Kidney glomerular epithelial cell (primary cell): Measurements from ENCODE around the gene RAB40B.
A peak's percentile ranks its signal among the peaks of the same experiment; 100 is the strongest.

Source experiments
- DNase-seq: peaks from one replicate; lab custom pipeline; 2025; lab: John Stamatoyannopoulos, UW

The RAB40B gene

DNA sequence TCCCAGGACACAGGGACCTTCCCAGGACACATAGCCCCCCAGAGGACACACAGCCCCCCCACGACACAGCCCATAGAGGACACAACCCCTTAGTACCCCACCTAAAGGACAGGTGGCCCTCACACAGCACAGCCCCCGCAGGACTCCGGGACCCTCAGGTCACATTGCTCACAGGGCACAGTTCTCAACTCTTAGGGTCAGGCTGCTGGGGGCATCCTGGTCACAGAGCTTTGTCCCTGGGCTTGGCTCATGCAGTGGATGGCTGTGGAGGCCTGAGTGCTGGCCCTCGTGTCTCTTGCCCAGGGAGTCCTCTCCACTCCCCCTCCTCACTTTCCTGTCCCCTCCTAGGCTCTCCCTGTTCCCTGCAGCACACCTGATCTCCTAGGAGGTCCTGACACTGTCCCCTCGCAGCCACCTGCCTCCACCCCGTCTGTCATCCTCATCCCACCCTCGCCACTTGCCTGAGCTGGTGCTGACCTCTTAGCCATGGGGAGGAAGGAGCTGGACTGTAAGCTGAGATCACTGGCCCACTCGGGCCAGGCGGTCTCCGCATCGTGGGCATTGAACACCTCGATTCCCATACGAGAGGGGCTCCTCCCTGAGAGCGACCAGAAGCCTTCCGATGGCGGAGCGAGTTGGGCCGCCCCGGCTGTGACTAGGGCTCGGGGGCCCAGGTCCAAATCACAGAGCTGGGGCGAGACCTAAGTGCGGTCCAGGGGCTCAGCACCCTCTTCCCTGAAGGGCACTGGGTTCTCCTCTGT lies 48.8 kb downstream of the RAB40B start:
- DNase-seq = no peak

GRCh38 chr17:82648742-82649331 lies 49.7 kb downstream of the RAB40B start:
- DNase-seq = no peak

DNA sequence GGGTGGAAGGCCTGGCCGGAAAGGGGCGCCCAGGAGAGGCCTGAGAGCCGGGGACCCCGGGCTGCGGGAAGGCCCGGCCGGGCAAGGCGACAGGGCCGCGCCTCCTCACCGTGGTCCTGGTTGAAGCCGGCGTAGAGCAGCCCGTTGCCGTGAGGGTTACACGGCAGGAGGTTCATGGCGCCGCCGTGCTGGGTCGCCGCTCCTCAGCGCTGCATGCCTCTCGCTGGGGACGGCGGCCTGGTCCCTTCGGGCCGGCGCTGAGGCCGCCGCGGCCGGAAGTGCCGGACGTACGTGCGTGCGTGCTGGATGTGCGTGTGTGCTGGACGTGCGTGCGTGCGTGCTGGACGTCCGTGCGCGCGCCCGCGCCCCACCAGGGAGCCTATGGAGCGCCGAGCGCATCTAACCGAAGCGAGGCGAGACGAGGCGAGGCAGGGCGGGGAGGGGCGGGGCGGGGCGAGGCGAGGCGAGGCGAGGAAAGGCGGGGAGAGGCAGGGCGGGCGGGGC lies 50.3 kb downstream of the RAB40B start, which contains the start of gene WDR45B:
Gene WDR45B, minus strand, starts transcription at position 280 of the 504 bp plus-strand sequence. Its CDS starts 104 bp downstream, at position 176.
- peak; percentile 89 for DNase-seq

GRCh38 chr17:82647593-82648164 lies 50.8 kb downstream of the RAB40B start:
- DNase-seq = peak; percentile 43

DNA sequence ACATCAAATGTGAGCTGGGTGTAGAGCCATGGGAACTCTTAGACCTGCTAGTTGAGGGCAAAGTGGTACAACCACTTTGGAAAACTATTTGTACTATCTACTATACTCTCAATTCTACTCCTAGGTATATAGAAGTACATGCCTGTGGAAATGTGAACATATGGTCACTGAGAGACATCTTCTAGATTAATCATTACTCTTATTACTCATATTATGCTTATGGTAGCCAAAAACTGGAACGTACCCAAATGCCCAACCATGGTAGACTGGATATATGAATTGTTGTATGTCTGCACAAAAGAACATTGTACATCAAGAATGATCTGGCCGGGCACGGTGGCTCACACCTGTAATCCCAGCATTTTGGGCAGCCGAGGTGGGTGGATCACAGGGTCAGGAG lies 53.0 kb downstream of the RAB40B start:
- DNase-seq = peak; percentile 2

- DNase-seq = no peak
These were observed 54.4 kb downstream of the RAB40B start for GRCh38 chr17:82644148-82644547.

- no peak for DNase-seq
These were observed 56.5 kb downstream of the RAB40B start for GRCh38 chr17:82642022-82642421.

GRCh38 chr17:82640036-82640435 lies 58.5 kb downstream of the RAB40B start:
- DNase-seq = no peak

- no peak for DNase-seq
These were observed 58.9 kb downstream of the RAB40B start for GRCh38 chr17:82639628-82640027.

GRCh38 chr17:82638183-82638773 lies 60.2 kb downstream of the RAB40B start:
- no peak for DNase-seq

DNA sequence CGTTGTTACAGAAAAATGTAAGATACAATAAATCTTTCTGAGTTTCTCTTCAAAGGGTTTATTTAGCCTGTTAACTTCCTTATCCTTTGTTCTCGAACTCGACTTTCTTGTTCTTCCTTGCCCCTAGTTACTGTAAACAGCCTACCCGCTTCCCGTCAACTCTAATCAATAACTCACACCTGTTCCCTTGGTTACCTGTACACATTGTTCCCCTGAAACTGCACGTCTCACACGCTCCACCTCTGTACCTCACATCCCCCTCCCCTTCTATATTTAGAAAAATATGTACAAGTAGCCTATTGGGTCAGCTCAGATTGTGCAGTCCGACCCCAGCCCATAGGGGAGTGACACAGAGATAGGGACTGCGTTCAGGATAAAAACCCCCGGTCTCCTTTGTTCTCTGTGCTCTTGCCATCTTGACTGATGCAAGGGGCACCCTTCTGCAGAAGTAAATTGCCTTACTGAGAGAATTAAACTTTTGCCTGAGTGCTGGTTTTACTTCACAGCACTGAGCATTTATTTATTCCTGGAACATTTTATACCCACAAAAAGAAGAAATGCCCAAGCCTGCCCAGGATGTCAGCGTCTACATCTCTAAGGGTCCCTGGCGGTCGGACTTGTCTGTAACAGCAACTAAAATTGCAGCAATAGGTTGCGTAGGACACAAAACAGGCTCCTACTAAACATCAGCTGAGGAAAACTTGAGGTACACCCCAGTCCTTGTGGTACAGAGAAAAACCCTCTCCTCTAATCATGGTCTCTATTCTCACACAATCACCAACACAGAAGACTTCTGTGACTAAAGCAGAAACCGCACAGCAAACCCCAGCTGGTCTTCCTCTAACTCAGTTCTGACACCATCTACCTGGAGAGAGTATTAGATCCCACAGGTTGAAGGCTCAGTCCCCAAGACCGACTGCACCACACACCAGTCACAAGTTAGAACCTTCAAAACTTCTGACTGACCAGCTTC lies 61.6 kb downstream of the RAB40B start:
- no peak for DNase-seq

- no peak for DNase-seq
These were observed 65.2 kb downstream of the RAB40B start for GRCh38 chr17:82633343-82633742.

- DNase-seq = no peak
These were observed 66.0 kb downstream of the RAB40B start for GRCh38 chr17:82632451-82632850.

- DNase-seq = no peak
These were observed 67.0 kb downstream of the RAB40B start for GRCh38 chr17:82631544-82631943.

GRCh38 chr17:82630212-82630611 lies 68.3 kb downstream of the RAB40B start:
- no peak for DNase-seq

- DNase-seq = no peak
These were observed 68.8 kb downstream of the RAB40B start for GRCh38 chr17:82629748-82630147.

DNA sequence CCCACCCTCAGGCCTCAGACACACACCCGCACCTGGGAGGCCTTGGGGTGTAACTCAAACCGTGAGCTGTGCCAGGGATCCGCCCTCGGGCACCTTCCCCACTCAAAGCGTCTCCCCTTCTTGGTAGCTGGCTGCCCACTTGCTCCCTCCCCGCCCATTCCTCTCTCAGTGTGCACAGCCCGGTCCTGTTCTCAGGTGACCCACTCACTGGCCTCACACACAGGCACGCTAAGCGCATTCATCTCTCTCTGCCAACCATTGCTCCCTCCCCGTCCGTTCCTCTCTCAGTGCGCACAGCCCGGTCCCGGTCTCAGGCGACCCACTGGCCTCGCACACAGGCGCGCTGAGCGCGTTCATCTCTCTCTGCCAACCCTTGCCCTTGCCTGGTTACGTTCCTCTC lies 71.1 kb downstream of the RAB40B start:
- no peak for DNase-seq

- no peak for DNase-seq
These were observed 74.8 kb downstream of the RAB40B start for GRCh38 chr17:82623707-82624106.

DNA sequence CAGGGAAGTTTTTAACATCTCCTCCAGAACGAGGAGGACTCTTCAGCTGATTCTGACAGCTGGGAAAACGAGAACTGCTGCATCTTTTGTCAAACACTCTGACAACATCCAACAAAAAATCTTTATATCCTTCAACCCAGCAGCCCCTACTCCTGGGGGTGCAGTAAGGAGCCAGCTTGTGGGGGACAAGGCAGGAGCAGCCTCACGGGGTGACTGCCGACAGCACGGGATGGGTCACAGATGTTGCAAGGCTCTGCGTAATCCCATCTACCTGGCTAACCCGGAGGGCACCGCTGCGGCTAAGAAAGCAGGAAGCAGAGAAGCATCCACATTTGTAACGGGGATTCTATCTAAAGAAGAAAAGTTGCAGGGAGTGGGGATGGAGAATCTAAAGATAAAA lies 78.9 kb downstream of the RAB40B start:
- DNase-seq = no peak

DNA sequence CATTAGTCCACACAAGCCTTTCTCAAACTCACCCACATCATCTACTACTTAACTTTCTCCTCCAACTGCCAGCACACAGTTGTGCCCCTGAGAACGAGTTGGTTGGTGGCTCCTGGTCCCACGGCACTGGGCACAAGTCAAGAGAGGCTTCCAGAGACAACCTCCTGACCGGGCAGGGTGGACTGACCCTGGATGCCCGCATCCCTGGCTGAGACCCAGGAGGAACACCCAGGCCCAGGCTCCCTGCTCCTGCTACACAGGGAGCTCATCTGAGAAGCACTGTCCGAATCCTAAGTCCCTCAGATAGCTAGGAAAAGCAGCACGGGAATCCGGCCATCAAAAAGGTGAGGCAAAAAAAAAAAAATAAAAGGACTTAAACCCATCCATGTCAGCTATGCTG lies 79.3 kb downstream of the RAB40B start:
- DNase-seq = no peak

DNA sequence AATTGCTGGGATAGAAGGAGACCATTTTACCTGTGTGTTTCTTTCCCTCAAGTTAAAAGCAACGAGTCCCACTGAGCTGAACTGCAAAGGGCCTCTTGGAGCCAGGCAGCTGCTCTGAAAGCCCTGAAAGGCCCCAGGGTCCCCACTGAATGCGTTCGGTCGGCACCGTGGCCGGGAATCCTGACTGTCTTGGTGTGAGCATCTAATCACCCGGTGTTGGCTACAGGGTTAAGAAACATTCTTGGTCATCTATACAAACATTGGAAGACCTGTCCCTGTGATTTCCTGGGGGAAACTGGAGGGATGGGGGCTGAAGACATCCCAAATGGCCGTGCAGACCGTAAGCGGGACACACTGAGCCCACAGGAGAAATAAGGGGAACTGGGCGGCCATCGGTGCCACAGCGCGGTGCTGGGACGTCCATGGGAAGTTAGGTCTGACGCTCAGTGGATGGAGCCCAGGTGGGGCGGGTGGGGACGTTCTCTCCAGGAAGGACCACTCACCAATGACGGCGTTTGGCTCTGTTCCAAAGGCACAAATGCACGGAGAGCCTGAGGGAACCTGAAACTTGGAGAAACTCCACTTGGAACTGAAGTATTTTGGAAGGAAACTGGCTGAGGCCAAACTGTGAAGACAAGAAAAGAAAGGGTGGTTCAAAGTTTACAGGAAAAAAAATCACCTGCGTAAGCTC lies 82.3 kb downstream of the RAB40B start:
- no peak for DNase-seq
